Measurements from ENCODE around the gene OTC. TPM values are rescaled to one million over a fixed set of nuclear protein-coding genes. Genes with fewer than 3 reads are reported as not detected.

Gene OTC
- polyA plus RNA-seq, 4 donors, result 0.09 TPM; not detected in 3

GRCh38 chrX:38356401-38356800 lies 4.0 kb downstream of the OTC start:
- DNase-seq (ENCODE audit: low read depth in 4 of 4, low spot score in 3 of 4), result no peak

GRCh38 chrX:38357747-38358673 lies 5.6 kb downstream of the OTC start:
- DNase-seq (ENCODE audit: low read depth in 4 of 4, low spot score in 3 of 4), result no peak

DNA sequence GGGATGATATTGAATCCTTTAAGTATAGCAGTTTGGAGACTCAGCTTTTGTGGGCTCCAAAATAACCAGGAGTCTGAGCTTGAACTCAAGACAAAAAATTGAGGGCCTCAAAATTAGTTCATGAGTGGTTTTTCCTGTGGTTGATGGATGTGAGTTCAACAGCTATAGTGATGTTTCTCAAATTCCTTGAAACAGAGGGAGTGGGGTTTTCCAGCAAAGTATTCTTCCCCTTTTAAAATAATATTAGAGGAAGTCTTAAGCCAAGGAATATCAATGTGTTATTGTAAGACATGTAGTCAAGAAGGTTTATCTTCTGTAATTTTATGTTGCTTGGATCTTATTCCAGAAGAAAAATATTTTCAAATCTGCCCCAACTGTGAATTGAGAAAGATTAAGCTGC lies 10.6 kb downstream of the OTC start:
- DNase-seq (ENCODE audit: low read depth in 4 of 4, low spot score in 3 of 4), result no peak

DNA sequence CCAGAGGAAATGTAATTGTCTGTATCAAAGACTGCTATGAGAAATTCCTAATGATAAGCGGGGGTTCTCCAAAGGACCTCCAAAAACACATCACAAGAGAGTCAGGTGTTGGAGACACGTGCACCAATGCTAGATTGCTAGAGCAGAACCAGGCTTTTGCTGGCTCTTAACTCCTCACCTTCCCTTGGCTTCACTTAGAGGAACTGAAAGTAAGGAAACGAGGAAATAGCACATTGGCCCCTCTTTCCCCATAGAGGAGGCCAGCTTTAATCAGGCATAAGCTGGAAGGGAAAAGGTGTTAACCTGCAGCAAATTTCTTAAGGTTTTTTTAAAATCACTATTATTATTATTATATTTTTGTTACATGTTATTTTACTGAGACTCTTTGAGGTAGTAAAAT lies 13.6 kb downstream of the OTC start:
- DNase-seq (ENCODE audit: low read depth in 4 of 4, low spot score in 3 of 4), result no peak

GRCh38 chrX:38368774-38369173 lies 16.4 kb downstream of the OTC start:
- no peak for DNase-seq (ENCODE audit: low read depth in 4 of 4, low spot score in 3 of 4)

GRCh38 chrX:38371641-38372040 lies 19.2 kb downstream of the OTC start:
- no peak for DNase-seq (ENCODE audit: low read depth in 4 of 4, low spot score in 3 of 4)

DNA sequence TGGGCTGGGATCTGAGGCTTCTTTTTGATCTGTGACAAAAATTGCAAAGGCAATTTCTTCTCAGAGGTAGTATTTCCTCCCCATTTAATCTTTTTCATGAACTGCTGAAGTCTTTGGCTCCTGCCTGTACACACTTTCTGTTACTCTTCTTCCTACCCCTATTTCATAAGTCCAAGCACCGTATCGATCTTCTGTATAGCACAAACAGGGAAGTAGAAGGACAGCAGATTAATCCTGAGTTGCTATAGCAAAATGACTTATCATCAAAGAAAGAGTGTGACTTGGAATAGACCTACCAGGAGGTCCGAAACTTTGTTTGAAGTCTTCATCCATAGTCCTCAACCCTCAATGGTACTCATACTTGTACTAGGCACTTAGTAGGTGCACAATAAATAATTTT lies 22.0 kb downstream of the OTC start:
- DNase-seq (ENCODE audit: low read depth in 4 of 4, low spot score in 3 of 4), result no peak

- DNase-seq (ENCODE audit: low read depth in 4 of 4, low spot score in 3 of 4), result no peak
These were observed 23.5 kb downstream of the OTC start for GRCh38 chrX:38375891-38376290.

DNA sequence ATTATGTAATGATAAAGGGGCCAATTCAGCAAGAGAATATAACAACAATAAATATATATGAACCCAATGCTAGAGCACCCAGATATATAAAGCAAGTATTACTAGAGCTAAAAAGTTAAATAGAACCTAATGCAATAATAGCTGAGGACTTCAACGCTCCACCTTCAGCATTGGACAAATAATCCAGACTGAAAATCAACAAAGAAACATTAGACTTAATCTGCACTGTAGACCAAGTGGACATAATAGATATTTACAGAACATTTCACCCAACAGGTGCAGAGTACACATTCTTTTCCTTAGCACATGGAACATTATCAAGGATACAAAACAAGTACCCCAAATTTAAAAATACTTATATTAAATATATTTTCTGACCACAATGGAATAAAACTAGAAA lies 24.3 kb downstream of the OTC start:
- no peak for DNase-seq (ENCODE audit: low read depth in 4 of 4, low spot score in 3 of 4)

DNA sequence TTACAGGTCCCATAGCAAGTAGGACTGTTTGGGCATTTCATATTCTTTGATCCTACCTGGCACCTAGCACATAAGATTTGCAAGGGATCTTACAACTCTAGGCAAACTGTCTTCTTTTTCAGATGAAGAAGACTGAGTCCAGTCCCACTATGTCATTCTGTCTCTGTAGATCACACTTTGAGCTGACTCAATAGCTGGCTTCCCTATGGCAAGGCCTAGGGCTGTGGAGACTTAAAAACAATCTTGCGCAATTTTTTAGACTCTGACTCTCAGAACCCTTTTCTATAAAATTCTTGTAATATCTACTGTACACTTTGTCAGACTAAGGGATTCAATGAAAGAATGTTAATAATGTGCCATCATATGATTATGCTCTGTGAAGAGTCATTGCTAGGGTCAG lies 26.7 kb downstream of the OTC start:
- DNase-seq (ENCODE audit: low read depth in 4 of 4, low spot score in 3 of 4), result no peak

GRCh38 chrX:38382663-38383062 lies 30.3 kb downstream of the OTC start:
- DNase-seq (ENCODE audit: low read depth in 4 of 4, low spot score in 3 of 4), result no peak

DNA sequence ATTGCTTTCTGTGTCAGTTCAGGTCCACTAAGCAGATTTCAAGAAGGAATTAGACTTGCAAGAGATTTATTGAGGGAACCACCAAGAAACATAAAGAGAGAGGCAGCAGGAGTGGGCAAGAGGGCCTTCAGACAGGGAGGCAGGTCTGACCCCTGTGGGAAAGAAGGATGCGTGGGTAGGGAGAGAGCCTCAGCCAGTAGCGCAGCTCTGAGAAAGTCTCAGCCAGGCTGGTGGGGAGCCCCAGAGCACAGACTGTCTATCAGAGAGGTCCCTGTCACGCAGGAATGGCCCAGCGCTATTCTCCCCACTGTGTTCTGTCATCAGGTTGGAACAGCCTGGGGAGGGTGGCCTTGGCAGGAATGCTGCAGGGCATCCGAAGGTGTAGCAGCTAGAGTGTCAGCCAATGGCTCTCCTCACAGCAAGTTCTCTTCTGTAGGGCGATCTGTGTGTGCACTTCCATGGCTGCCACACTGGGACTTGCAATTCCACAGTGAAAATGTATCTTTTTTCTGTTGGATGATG lies 48.0 kb downstream of the OTC start:
- DNase-seq (ENCODE audit: low read depth in 4 of 4, low spot score in 3 of 4), result no peak

GRCh38 chrX:38402118-38402517 lies 49.7 kb downstream of the OTC start:
- no peak for DNase-seq (ENCODE audit: low read depth in 4 of 4, low spot score in 3 of 4)

DNA sequence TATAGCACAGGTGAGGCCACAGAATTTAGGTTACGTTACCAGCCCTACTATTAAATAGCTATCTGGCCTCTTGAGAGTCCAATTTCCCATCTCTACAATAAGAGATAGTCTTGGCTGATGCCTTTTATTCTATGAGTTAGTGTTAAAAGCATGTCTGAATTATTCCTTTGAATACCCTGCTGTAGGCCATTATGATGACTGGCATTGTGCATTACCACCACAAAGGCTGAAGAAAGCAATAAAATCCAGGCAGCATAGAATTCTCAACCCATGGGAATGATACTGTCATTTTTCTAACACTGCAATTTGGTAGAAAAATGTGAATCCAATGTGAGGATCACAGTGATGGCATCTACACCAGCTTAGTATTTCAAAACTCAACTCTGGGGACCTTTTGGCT lies 51.4 kb downstream of the OTC start:
- DNase-seq (ENCODE audit: low read depth in 4 of 4, low spot score in 3 of 4), result no peak

- no peak for DNase-seq (ENCODE audit: low read depth in 4 of 4, low spot score in 3 of 4)
These were observed 54.7 kb downstream of the OTC start for GRCh38 chrX:38407126-38407525.

GRCh38 chrX:38409289-38409688 lies 56.9 kb downstream of the OTC start:
- no peak for DNase-seq (ENCODE audit: low read depth in 4 of 4, low spot score in 3 of 4)

- DNase-seq (ENCODE audit: low read depth in 4 of 4, low spot score in 3 of 4), result no peak
These were observed 74.4 kb downstream of the OTC start for GRCh38 chrX:38426785-38427184.

GRCh38 chrX:38431525-38431924 lies 79.1 kb downstream of the OTC start:
- no peak for DNase-seq (ENCODE audit: low read depth in 4 of 4, low spot score in 3 of 4)

- no peak for DNase-seq (ENCODE audit: low read depth in 4 of 4, low spot score in 3 of 4)
These were observed 82.7 kb downstream of the OTC start for GRCh38 chrX:38435130-38435529.

GRCh38 chrX:38437093-38437492 lies 84.7 kb downstream of the OTC start:
- no peak for DNase-seq (ENCODE audit: low read depth in 4 of 4, low spot score in 3 of 4)

- DNase-seq (ENCODE audit: low read depth in 4 of 4, low spot score in 3 of 4), result no peak
These were observed 85.9 kb downstream of the OTC start for GRCh38 chrX:38438321-38438720.

DNA sequence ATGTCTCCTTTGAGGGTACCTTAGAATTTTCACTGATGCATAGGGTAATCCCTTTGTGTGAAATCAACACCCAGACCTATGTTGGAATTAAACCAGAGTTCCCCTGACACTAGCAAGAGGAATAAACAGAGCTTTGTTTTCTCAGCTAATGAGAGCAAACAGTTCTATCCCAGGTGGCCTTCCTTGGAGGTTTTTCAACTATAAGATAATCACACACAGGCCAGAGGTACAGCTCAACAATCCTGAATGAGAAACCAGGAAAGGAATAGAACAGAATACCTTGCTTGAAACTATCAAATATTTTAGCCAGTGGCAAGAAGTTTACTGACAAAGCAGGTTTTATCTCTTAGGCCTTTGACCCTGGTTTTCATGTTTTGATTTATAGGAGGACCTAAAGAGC lies 100.2 kb downstream of the OTC start:
- DNase-seq (ENCODE audit: low read depth in 4 of 4, low spot score in 3 of 4), result no peak
